Breast epithelium (tissue), 3 donors: ENCODE measurements around the gene PCDH7.

ENCODE experiments used
- POLR2AphosphoS5 ChIP-seq, 3 donors: sonication (generic); formaldehyde crosslinking; IDR thresholded peaks; one replicate each; pipeline ENCODE4 v1.6.1; 2017; ENCODE audit warnings: antibody characterized with exemption in 3 of 3
- TF ChIP-seq, protein P1 (sequence below), 3 donors: fragments of 450-650 bp; IDR thresholded peaks; one replicate each; pipeline ENCODE4 v1.5.1; 2016 to 2017; ENCODE audit warnings: antibody characterized with exemption in 3 of 3, mild to moderate bottlenecking in 3 of 3, moderate library complexity in 3 of 3

GRCh38 chr4:30768277-30768676 lies 48.1 kb downstream of the PCDH7 start:
- TF ChIP-seq, protein P1, sequence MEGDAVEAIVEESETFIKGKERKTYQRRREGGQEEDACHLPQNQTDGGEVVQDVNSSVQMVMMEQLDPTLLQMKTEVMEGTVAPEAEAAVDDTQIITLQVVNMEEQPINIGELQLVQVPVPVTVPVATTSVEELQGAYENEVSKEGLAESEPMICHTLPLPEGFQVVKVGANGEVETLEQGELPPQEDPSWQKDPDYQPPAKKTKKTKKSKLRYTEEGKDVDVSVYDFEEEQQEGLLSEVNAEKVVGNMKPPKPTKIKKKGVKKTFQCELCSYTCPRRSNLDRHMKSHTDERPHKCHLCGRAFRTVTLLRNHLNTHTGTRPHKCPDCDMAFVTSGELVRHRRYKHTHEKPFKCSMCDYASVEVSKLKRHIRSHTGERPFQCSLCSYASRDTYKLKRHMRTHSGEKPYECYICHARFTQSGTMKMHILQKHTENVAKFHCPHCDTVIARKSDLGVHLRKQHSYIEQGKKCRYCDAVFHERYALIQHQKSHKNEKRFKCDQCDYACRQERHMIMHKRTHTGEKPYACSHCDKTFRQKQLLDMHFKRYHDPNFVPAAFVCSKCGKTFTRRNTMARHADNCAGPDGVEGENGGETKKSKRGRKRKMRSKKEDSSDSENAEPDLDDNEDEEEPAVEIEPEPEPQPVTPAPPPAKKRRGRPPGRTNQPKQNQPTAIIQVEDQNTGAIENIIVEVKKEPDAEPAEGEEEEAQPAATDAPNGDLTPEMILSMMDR (IDR thresholded peaks at IDR 0.05) = no peak
- TF ChIP-seq POLR2AphosphoS5 (IDR thresholded peaks at IDR 0.05) = no peak
